Inflammatory macrophage treated with lipopolysaccharide for 1 hour (primary cell): ENCODE measurements around the gene AIMP1.

Experiments
- DNase-seq, 2 donors: peaks; one replicate each; pipeline ENCODE4 v3.0.0-alpha.2; 2020 to 2022

AIMP1 gene

GRCh38 chr4:106315968-106316772 is at the start of gene AIMP1, which contains the start of gene TBCK:
Gene AIMP1 (plus strand): TSS chr4:106316550. CDS start chr4:106325010, 8,460 bp downstream.
Gene TBCK (minus strand): TSS chr4:106316209. CDS start chr4:106308960, 7,249 bp downstream.
- DNase-seq: peak; percentile 89 to 94

GRCh38 chr4:106268786-106269185 is 47.6 kb upstream of the AIMP1 start:
- no peak for DNase-seq

- no peak for DNase-seq
Observed at GRCh38 chr4:106269711-106270110, 46.6 kb upstream of the AIMP1 start.

DNA sequence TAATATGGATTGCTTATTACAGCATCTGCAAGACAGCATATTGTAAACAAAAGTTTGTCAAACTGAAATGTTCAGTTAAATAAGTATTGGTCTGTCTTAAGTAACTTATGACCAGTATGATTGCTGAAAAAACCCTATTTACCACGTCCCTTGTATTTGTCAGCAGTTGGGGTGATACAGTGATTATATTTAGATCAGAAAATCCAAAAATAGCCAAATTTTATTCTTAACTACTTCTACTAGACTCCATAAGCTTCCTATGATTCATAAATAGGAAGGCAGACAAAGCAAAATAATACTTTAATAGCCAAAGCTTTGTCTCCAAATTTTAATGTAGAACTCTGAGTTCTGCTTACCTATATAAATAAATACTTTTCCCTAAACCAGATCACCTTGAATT is 45.6 kb upstream of the AIMP1 start:
- no peak for DNase-seq

DNA sequence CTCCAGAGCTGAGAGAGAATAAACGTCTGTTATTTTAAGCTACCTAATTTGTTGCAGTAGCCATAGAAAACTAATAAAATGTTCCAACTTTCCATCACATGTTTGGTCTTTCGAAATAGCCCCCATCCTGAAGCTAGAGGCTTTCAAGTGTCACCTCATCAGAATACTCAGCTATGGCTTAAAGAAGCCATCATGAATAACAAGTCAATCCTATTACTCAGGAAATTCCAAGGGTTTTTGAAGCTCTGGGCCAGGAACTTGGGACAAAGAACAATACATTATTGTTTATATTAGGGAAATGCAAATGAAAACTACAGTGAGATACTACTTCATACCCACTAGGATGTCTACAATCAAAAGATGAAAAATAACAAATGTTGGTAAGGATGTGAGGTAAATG is 42.5 kb upstream of the AIMP1 start:
- no peak for DNase-seq

DNA sequence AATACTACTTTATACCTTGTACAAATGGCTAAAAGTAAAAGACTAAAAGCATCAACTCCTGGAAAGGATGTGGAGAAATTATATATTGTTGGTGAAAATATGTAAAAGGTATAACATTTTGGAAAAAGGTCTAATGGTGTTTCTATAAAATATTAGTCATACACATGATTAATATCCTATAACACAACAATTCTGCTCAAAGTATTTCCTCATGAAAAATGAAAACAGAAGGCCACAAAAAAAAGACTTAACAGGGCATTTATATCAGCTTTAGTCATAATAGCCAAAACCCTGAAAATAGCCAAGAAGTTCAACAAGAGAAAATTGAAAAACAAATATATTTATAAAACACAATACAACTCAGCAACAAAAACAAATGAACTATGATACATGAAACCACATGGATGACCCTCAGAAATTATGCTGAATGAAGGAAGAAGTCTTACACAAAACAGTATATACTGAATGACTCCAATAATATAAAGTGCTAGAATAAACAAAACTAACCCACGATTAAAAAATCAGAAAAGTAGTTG is 39.1 kb upstream of the AIMP1 start:
- no peak for DNase-seq

DNA sequence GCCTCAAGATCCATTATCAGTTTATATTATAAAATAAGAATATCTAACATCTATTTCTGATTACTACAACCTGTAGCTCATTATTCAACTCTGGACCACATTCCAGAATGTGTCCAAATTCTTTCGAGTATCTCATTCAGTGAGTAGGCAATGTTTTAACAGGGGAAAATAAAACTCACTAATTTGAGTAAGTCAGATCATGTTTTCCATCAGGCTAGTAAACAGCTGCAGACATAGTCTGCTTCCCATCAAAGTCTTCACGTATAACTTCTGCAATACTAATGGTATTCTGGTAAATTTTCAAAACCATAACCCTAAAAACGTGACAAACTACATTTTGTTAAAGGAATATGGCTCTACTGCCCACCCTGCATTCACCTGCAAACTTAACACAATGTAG is 32.1 kb upstream of the AIMP1 start:
- DNase-seq: no peak

- DNase-seq: no peak
Observed at GRCh38 chr4:106286611-106287010, 29.7 kb upstream of the AIMP1 start.

DNA sequence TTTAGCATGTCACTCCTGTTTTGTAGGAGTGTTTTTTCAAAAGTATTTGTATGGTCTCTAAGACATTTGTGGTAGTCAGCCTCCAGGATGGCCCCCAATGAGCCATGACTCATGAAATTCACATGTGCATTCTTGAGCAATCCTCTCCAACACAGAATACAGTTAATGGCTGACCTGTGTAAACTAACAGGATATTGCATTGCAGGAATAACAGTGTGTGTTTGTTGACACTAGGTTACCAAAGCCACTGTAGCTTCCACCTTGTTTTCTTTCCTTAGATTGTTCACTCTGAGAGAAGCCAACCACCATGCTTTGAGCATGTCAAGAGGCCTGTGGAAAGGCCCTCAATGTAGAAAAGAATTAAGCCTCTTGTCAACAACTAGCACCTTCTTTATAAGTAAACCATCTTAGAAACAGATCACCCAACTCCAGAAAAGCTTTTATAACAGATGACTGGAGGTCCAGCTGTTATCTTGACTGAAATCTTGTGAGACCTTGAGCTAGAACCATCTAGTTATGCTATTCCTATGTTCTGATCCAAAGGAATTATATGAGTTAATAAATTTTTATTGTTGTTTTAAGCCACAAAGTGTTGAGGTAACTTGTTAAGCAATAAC is 28.9 kb upstream of the AIMP1 start:
- peak; percentile 9 to 11 for DNase-seq

GRCh38 chr4:106289737-106290136 is 26.6 kb upstream of the AIMP1 start:
- no peak for DNase-seq

DNA sequence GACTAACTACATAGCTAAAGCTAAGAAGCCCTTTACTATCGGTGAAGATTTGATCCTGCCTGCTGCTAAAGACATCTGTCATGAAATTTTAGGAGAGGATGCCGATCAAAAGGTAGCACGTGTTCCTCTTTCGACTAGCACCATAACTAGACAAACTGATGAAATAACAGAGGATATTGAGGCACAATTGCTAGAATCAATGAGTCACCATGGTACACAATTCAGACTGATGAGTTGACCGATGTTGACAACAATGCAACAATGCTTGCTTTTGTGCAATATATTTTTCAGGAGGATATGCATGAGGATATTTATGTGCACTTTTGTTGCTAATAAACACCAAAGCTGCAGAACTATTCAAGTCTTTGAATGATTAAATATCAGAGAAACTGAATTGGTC is 24.7 kb upstream of the AIMP1 start:
- no peak for DNase-seq

DNA sequence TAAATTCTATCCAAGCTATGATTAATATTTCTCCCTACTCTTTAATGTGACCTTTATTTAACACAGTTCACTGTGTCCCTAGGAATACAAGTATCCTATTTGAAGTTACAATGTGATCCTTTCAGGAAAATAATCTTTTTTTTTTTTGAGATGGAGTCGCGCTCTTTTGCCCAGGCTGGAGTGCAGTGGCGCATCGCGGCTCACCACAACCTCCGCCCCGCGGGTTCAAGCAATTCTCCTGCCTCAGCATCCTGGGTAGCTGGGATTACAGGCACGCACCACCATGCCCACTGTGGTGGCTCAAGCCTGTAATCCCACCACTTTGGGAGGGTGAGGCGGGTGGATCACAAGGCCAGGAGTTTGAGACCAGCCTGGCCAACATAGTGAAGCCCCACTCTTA is 22.3 kb upstream of the AIMP1 start:
- DNase-seq: no peak

- no peak for DNase-seq
Observed at GRCh38 chr4:106297245-106298035, 18.9 kb upstream of the AIMP1 start.

DNA sequence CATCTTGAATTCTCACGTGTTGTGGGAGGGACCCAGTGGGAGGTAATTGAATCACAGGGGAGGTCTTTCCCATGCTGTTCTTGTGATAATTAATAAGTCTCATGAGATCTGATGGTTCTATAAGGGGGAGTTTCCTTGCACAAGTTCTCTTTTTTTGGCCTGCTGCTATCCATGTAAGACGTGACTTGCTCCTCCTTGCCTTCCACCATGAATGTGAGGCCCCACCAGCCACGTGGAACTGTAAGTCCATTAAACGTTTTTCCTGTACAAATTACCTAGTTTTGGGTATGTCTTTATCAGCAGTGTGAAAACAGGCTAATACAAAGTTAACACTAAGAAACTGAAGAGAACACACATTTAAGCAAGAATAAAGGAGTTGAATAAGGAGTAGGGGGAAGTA is 16.4 kb upstream of the AIMP1 start:
- DNase-seq: peak in 1 of 2 donors; percentile 4

- no peak for DNase-seq
Observed at GRCh38 chr4:106301393-106302061, 14.8 kb upstream of the AIMP1 start.

DNA sequence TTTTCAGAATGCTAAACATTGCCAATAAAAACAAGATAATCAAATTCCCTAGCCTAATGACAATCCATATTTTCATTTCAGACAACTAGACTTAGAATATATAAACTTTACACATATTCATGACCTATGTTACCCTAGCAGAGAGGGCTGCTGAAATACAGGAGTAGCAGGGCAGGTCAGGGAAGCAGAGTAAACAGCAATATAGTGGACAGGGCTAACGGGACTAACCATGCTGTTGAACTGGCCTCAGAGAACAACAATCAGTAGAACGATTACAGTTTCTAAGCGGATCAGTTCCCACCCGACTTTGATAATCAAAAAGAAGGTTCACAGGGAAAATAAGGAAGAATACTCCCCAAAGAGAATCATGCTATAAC is 14.3 kb upstream of the AIMP1 start:
- DNase-seq: no peak

- no peak for DNase-seq
Observed at GRCh38 chr4:106303548-106304281, 12.6 kb upstream of the AIMP1 start.

DNA sequence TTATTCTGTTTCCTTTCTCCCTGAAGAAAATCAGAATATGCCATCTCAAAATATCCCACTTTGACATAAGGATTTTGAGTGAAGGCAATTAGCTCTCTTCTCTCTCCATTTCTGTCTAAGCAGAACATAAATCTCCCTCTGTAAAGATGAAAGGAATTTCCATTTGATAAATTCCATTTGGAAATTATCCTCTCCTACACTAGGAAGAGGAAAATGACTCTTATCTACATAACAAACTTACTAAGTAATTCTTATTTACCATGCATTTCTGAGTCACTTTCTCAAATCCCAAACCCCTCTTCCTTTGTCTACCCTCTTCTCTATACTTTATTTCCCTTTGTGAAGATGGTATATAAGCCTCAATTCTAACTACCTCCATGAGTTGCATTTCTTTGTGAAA is 11.7 kb upstream of the AIMP1 start:
- no peak for DNase-seq

DNA sequence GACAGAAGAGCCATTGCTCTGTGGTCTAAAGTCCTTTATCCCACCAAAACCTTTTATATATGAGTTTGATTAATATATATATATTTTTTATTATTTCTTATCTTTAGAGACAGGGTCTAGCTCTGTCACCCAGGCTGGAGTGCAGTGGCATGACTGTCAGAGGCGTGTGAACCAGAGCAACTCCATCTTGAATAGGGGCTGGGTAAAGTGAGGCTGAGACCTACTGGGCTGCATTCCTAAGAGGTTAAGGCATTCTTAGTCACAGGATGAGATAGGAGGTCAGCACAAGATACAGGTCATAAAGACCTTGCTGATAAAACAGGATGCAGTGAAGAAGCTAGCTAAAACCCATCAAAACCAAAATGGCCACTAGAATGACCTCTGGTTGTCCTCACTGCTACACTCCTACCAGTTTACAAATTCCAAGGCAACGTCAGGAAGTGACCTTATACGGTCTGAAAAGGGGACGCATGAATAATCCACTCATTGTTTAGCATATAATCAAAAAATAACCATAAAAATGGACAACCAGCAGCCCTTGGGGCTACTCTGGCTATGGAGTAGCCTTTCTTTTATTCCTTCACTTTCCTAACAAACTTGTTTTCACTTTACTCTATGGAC is 10.8 kb upstream of the AIMP1 start:
- DNase-seq: no peak

DNA sequence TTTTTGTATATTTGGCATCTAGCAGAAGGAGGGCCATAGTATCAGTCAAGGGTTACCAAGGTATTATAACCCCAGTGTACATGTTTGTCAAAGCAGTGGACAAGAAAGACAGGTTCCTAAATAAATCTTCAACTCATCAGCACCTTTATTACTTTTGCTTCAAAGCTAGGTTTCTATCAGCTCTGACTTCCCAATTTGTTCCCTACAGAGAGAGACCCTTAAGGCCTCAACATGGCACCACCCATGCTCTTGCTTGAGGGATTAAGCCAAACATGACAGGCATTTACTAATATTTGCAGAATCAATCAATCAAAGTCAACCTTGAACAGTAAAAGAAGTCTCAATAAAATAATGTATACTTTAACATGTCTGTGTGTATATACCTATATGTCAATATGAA is 9.8 kb upstream of the AIMP1 start:
- no peak for DNase-seq

- DNase-seq: no peak
Observed at GRCh38 chr4:106312377-106312776, 4.0 kb upstream of the AIMP1 start.
